Fibroblast of peridontal ligament (primary cell): Measurements from ENCODE around the gene CYLC1.
A peak's percentile ranks its signal among the peaks of the same experiment; 100 is the strongest.

Source experiments
- DNase-seq: peaks from one replicate; pipeline ENCODE4 v3.0.0-alpha.2; 2010; ENCODE audit errors: extremely low read depth

The CYLC1 gene, protein sequence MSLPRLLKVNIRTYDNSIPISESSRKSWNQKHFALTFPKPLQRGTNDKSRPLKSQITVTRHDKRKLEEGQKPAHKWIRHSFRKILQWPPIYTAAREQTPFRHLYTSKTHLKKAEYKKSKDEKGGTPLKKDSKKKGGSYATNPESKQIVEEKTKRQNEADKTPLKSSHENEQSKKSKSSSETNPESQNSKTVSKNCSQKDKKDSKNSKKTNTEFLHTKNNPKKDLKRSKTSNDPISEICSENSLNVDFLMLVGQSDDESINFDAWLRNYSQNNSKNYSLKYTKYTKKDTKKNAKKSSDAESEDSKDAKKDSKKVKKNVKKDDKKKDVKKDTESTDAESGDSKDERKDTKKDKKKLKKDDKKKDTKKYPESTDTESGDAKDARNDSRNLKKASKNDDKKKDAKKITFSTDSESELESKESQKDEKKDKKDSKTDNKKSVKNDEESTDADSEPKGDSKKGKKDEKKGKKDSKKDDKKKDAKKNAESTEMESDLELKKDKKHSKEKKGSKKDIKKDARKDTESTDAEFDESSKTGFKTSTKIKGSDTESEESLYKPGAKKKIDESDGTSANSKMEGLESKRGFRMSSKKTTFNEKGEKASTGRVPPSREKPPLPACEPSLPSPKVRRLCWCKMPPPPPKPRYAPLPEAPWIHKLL

DNA sequence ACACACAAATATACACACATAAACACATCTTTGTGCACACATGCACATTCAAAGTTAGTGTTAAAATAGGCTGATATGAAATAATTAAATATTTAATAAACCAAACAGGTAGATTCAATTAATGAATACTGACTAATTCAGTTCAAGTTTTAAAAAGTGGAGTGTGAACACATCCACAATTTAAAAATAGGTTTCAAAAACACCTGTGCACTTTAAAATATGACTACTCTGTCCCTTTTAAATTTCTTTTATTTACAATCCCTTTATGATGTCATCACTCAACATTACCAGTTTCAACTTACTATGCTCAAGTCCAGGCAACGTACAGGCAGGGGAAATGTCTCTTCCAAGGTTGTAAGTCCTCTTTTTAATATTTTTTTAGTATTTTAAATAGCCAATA, at the start of gene CYLC1:
CYLC1 (plus strand) TSS at position 301 of the 400 bp plus-strand sequence; CDS start at position 338, 37 bp downstream.
- DNase-seq, result no peak

DNA sequence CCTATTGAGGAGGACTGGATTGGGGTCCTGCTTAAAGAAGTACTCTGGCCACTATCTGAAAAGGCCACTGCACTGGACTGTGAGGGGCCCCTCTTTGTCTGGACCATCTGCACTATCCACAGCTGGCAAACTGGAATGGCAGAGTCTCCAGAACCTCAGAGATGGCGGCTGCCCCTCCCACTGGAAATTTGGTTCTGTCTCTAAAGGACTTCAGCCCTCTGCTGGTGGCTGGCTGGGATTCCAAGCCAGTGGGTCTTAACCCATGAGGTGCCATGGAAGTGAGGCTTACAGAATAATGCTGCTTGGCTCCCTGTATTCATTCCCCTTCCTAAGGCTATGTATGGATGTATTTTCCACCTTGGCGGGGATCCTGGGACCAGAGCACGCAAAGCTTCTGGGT, 41.6 kb upstream of the CYLC1 start:
- DNase-seq, result no peak

DNA sequence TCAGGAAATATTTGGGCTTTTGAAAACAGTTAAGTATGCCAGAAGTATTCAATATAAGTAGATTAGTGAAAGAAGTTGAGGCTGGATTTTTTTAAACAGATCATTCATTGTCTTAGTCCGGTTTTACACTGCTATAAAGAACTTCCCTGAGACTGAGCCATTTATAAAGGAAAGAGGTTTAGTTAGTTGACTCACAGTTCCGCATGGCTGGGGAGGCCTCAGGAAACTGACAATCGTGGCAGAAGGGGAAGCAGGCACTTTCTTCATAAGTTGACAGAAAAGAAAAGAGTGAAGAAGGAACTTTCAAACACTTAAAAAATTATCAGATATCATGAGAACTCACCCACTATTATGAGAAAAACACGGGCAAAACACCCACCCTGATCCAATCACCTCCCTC, 31.1 kb upstream of the CYLC1 start:
- no peak for DNase-seq

DNA sequence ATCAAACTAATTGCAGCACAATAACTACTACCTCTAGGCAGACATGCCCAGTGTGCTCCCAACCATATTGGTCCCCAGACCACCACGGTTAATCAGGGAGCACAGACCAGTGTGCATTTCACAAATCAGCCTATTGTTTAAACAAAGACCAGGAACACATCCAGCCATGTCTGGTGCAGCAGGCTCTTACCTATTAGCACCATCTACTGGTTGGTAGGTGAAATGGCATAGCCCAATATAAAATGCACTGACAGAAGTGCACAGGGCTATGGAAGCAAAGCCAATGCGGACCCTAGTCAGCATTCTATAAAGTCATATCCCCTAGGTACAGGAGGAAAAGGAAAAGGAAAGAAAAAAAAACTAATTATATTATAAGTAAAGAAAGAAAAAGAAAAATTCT, 15.5 kb upstream of the CYLC1 start:
- peak; percentile 0 for DNase-seq

DNA sequence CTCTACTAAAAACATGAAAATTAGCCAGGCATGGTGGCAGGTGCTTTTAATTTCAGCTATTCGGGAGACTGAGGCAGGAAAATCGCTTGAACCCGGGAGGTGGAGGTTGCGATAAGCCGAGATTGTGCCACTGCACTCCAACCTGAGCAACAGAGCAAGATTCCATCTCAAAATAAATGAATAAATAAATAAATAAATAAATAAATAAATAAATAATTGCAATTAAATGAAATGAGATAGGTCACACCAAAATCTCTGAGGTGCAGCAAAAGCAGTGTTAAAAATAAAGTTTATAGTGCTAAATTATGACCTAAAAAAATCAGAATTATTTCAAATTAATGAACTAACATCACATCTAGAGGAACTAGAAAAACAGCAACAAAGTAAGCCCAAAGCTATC, 13.6 kb upstream of the CYLC1 start:
- DNase-seq, result no peak

DNA sequence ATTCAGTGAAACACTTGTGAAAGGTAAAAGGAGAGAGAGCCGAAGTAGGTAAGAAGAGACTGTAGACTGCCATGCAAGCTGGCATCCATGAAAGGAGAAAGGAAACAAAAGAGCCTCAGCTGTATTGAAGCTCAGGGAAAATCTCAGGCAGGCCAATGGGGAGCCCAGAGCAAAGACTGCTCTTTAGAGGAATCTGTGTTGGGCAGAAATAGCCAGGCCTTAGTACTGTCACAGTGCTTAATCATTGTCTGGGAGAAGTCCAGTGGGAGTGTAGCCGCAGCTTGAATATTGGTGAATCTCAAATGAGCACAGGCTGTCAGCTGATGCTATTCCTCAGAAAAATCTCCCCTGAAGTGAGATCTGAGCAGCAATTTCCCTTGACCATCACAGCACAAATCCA, 27.6 kb downstream of the CYLC1 start:
- DNase-seq, result no peak

DNA sequence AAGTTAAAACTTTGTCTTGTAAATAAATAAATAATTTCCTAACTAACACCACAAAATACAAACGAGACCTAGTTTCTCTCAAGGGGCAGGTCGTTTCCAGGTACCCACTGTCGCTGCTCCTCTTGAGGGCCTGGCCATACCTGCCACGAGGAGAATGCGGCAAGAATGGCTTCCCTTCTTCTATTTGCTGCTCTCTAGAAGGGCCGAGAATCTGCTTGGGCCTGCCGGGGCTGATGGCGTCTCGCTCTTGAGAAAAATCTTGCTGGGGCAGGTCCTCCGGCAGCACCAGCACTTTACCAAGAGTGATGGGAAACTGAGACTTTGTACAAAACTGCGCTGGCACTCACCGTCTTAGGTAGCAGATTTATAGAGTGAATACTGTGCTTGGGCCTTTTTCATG, 31.5 kb downstream of the CYLC1 start:
- DNase-seq, result no peak

DNA sequence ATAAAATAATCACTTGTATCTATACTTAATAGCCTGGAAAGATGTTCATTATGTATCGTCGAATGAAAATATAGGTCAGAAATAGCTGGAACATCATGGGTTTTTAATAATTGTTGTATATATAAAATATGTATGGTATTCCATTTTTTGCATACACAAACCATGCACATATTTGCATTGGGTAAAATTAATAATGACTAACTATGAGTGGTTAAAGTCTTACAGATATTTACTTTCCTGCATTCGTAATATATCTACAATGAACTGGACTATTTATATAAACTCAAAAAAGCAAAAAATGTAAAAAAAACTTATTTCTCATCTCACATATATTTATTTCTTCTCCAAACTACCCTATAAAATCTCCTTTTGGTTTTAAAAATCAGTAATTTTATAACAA, 46.0 kb downstream of the CYLC1 start:
- no peak for DNase-seq

DNA sequence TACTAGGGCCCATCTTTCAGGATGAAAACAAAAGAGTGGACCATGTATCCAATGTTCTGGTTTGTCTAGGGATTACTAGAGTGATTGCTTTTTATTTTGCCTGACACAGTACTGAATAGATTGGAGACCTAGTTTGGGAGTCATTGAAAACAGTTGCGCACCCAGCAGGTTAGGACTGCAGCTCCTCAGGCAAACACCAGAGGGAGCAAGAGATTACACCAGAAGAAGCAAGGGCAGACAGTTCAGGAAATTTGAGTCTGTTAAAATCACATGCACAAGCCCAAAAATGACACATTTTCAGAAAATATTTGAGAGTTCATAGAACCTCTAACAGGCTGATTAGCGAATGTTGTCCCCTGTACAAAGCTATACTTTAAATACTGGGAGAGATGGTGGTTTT, 55.6 kb downstream of the CYLC1 start:
- peak; percentile 1 for DNase-seq

DNA sequence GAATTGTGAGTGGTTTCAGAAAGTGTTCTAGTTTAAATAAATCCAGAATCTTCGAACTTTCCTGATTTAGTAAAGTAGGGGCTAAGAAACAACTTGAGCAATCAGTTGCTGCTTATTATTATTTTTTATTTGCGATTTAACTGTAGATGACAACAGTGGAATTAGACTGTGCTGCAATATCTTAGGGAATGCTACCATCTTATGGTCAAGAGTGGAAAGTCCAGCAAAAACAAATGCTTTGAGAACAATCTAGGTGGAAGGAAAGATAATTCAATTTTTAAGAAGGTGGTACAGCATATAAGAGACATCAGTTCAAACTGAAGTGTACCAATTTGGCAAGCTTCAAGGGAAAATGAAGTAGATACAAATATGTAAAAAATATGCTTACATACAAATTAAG, 73.3 kb downstream of the CYLC1 start:
- DNase-seq, result no peak
